Measurements from ENCODE around the gene IMP4. TPM values are rescaled to one million over a fixed set of nuclear protein-coding genes. Genes with fewer than 3 reads are reported as not detected.

Gene IMP4
- polyA plus RNA-seq, 1 donor (not counting 4 experiments of a cell fraction or from before 2014, with no cell fraction given): 75.8 TPM

DNA sequence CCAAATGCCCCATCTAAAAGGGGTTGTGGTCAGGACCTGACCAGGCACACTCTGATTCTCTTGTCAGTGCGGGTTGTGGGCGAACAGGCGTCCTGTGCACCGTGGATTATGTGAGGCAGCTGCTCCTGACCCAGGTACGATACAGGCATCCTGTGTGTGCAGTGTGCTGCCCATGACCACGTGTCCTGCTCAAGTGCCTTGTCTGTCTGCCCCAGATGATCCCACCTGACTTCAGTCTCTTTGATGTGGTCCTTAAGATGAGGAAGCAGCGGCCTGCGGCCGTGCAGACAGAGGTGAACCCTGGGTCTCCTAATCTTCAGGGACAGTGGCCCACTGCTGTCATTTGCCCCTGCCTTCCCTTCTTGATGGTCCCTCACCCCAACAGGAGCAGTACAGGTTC lies 27.8 kb downstream of the IMP4 start:
- no peaks in the 10 kb centered on the region for H3K79me2 ChIP-seq (ENCODE audit: control insufficient read depth, insufficient read depth, low read length)
- FAIRE-seq (no peak), DNase-seq (ENCODE audit: low read depth, low spot score) (no peak)
- H3K9me1 ChIP-seq (ENCODE audit: control insufficient read depth, extremely low read depth, insufficient read depth, low read length): no peaks in the 10 kb centered on the region
- H3K9ac ChIP-seq (ENCODE audit: control insufficient read depth, extremely low read depth, insufficient read depth, low read length): no peak overlapping the region
- no peak for TF ChIP-seq CTCF (optimal IDR thresholded peaks at IDR 0.05 in 1 of 3, IDR thresholded peaks at IDR 0.05 in 1 of 3, conservative IDR thresholded peaks at IDR 0.05 in 1 of 3; ENCODE audit: extremely low read depth in 1 of 3, insufficient read depth in 2 of 3, low read length in 3 of 3)
- TF ChIP-seq EZH2 (IDR thresholded peaks at IDR 0.05; ENCODE audit: low read length): no peak
- no peaks in the 10 kb centered on the region for H3K9me3 ChIP-seq (ENCODE audit: control insufficient read depth, low read depth, low read length)
- H4K20me1 ChIP-seq (ENCODE audit: control insufficient read depth, extremely low read depth, insufficient read depth, low read length): no peaks in the 10 kb centered on the region
- dilution Hi-C loops (cut with MboI; ENCODE audit: extremely low pct_ligation_motif_present, low sequenced_read_pairs): no loop called here
- H3K27ac ChIP-seq (ENCODE audit: control insufficient read depth, insufficient read depth, low read length): no peak overlapping the region
- no peak overlapping the region for H2AFZ ChIP-seq (ENCODE audit: control insufficient read depth, low read length)
- H3K4me2 ChIP-seq (ENCODE audit: control insufficient read depth, extremely low read depth, insufficient read depth, low read depth, low read length): no peak overlapping the region
- peaks cover 0 to 3% of the 10 kb centered on the region in 2 experiments for H3K36me3 ChIP-seq (ENCODE audit: control insufficient read depth in 2 of 2, extremely low read depth in 1 of 2, insufficient read depth in 2 of 2, low read length in 2 of 2)
- H3K4me3 ChIP-seq (ENCODE audit: control insufficient read depth in 2 of 3, extremely low read depth in 1 of 3, insufficient read depth in 2 of 3, low read depth in 1 of 3, low read length in 3 of 3): no peak overlapping the region
- no peaks in the 10 kb centered on the region for H3K27me3 ChIP-seq (ENCODE audit: control insufficient read depth, extremely low read depth, insufficient read depth, low read length)
- H3K4me1 ChIP-seq (ENCODE audit: control insufficient read depth, extremely low read depth, insufficient read depth, low read length): peaks cover 3% of the 10 kb centered on the region

- dilution Hi-C loops (cut with MboI; ENCODE audit: extremely low pct_ligation_motif_present, low sequenced_read_pairs): no loop called here
- Histone ChIP-seq H3K9ac (ENCODE audit: control insufficient read depth, extremely low read depth, insufficient read depth, low read length) (peak overlapping the region; percentile 52), H3K9me1 (ENCODE audit: control insufficient read depth, extremely low read depth, insufficient read depth, low read length) (no peaks in the 10 kb centered on the region), H3K27me3 (ENCODE audit: control insufficient read depth, extremely low read depth, insufficient read depth, low read length) (no peaks in the 10 kb centered on the region), H3K79me2 (ENCODE audit: control insufficient read depth, insufficient read depth, low read length) (no peaks in the 10 kb centered on the region), H3K27ac (ENCODE audit: control insufficient read depth, insufficient read depth, low read length) (no peak overlapping the region), H3K4me3 (ENCODE audit: control insufficient read depth in 2 of 3, extremely low read depth in 1 of 3, insufficient read depth in 2 of 3, low read depth in 1 of 3, low read length in 3 of 3) (peak overlapping the region; percentile 58 to 68 (median 67)), H3K4me2 (ENCODE audit: control insufficient read depth, extremely low read depth, insufficient read depth, low read depth, low read length) (peak overlapping the region; percentile 65), H3K4me1 (ENCODE audit: control insufficient read depth, extremely low read depth, insufficient read depth, low read length) (peaks cover 3% of the 10 kb centered on the region), H2AFZ (ENCODE audit: control insufficient read depth, low read length) (peak overlapping the region; percentile 96), H3K9me3 (ENCODE audit: control insufficient read depth, low read depth, low read length) (no peaks in the 10 kb centered on the region), H4K20me1 (ENCODE audit: control insufficient read depth, extremely low read depth, insufficient read depth, low read length) (no peaks in the 10 kb centered on the region), H3K36me3 (ENCODE audit: control insufficient read depth in 2 of 2, extremely low read depth in 1 of 2, insufficient read depth in 2 of 2, low read length in 2 of 2) (peaks cover 0 to 3% of the 10 kb centered on the region in 2 experiments)
- no peak for TF ChIP-seq EZH2 (IDR thresholded peaks at IDR 0.05; ENCODE audit: low read length)
- TF ChIP-seq CTCF (optimal IDR thresholded peaks at IDR 0.05 in 1 of 3, IDR thresholded peaks at IDR 0.05 in 1 of 3, conservative IDR thresholded peaks at IDR 0.05 in 1 of 3; ENCODE audit: extremely low read depth in 1 of 3, insufficient read depth in 2 of 3, low read length in 3 of 3): no peak
- DNase-seq (ENCODE audit: low read depth, low spot score) (no peak), FAIRE-seq (no peak)
These were observed 29.0 kb downstream of the IMP4 start for GRCh38 chr2:130371723-130372054.

All from keratinocyte (primary cell).